Stimulated activated naive CD8-positive, alpha-beta T cell treated with anti-CD3 and anti-CD28 coated beads, Interleukin-15, Interleukin-2, amounts not matched to agents 100 ng/mL and 50 ng/mL, for 24 hours (primary cell): ENCODE data around the gene ERC2.

Experiments
- H3K27ac Mint-ChIP-seq: one replicate; pipeline ENCODE4 v1.8.0; 2021; ENCODE audit warnings: mild to moderate bottlenecking, mixed read lengths
- H3K27me3 Mint-ChIP-seq: one replicate; pipeline ENCODE4 v1.8.0; 2021; ENCODE audit warnings: mixed read lengths
- H3K36me3 Mint-ChIP-seq: one replicate; pipeline ENCODE4 v1.8.0; 2021; ENCODE audit warnings: low read depth, mixed read lengths
- H3K4me1 Mint-ChIP-seq: one replicate; pipeline ENCODE4 v1.8.0; 2021; ENCODE audit warnings: low read depth, mixed read lengths
- H3K4me3 Mint-ChIP-seq: one replicate; pipeline ENCODE4 v1.8.0; 2021; ENCODE audit warnings: mild to moderate bottlenecking, mixed read lengths
- H3K9me3 Mint-ChIP-seq: one replicate; pipeline ENCODE4 v1.8.0; 2021; ENCODE audit warnings: mixed read lengths

The ERC2 gene

GRCh38 chr3:55676643-55677042 lies 791.6 kb downstream of the ERC2 start:
- H3K27me3 Mint-ChIP-seq: no peaks in the 10 kb centered on the region
- H3K4me3 Mint-ChIP-seq: no peak overlapping the region
- no peak overlapping the region for H3K27ac Mint-ChIP-seq
- H3K9me3 Mint-ChIP-seq: no peaks in the 10 kb centered on the region
- no peaks in the 10 kb centered on the region for H3K4me1 Mint-ChIP-seq
- no peaks in the 10 kb centered on the region for H3K36me3 Mint-ChIP-seq

GRCh38 chr3:55675478-55675877 lies 792.8 kb downstream of the ERC2 start:
- Mint-ChIP-seq H3K4me3 (no peak overlapping the region), H3K27ac (no peak overlapping the region), H3K9me3 (no peaks in the 10 kb centered on the region), H3K27me3 (no peaks in the 10 kb centered on the region), H3K4me1 (no peaks in the 10 kb centered on the region), H3K36me3 (no peaks in the 10 kb centered on the region)

- no peak overlapping the region for H3K4me3 Mint-ChIP-seq
- H3K27me3 Mint-ChIP-seq: no peaks in the 10 kb centered on the region
- H3K9me3 Mint-ChIP-seq: no peaks in the 10 kb centered on the region
- no peaks in the 10 kb centered on the region for H3K4me1 Mint-ChIP-seq
- no peak overlapping the region for H3K27ac Mint-ChIP-seq
- no peaks in the 10 kb centered on the region for H3K36me3 Mint-ChIP-seq
Measured at GRCh38 chr3:55673764-55674163, 794.5 kb downstream of the ERC2 start.

- H3K4me3 Mint-ChIP-seq: no peak overlapping the region
- H3K9me3 Mint-ChIP-seq: no peaks in the 10 kb centered on the region
- H3K4me1 Mint-ChIP-seq: peaks cover 7% of the 10 kb centered on the region
- no peak overlapping the region for H3K27ac Mint-ChIP-seq
- H3K27me3 Mint-ChIP-seq: no peaks in the 10 kb centered on the region
- no peaks in the 10 kb centered on the region for H3K36me3 Mint-ChIP-seq
Measured at GRCh38 chr3:55669133-55669532, 799.1 kb downstream of the ERC2 start.

GRCh38 chr3:55668359-55668758 lies 799.9 kb downstream of the ERC2 start:
- H3K36me3 Mint-ChIP-seq: no peaks in the 10 kb centered on the region
- no peaks in the 10 kb centered on the region for H3K9me3 Mint-ChIP-seq
- H3K27me3 Mint-ChIP-seq: no peaks in the 10 kb centered on the region
- peaks cover 12% of the 10 kb centered on the region for H3K4me1 Mint-ChIP-seq
- no peak overlapping the region for H3K4me3 Mint-ChIP-seq
- H3K27ac Mint-ChIP-seq: no peak overlapping the region

- H3K4me3 Mint-ChIP-seq: no peak overlapping the region
- H3K27me3 Mint-ChIP-seq: peaks cover 3% of the 10 kb centered on the region
- H3K36me3 Mint-ChIP-seq: no peaks in the 10 kb centered on the region
- peaks cover 12% of the 10 kb centered on the region for H3K4me1 Mint-ChIP-seq
- no peak overlapping the region for H3K27ac Mint-ChIP-seq
- H3K9me3 Mint-ChIP-seq: no peaks in the 10 kb centered on the region
Measured at GRCh38 chr3:55664387-55664786, 803.9 kb downstream of the ERC2 start.

GRCh38 chr3:55662683-55663082 lies 805.6 kb downstream of the ERC2 start:
- Mint-ChIP-seq H3K27ac (no peak overlapping the region), H3K36me3 (no peaks in the 10 kb centered on the region), H3K4me1 (peaks cover 12% of the 10 kb centered on the region), H3K4me3 (no peak overlapping the region), H3K9me3 (no peaks in the 10 kb centered on the region), H3K27me3 (peaks cover 3% of the 10 kb centered on the region)

GRCh38 chr3:55661571-55661970 lies 806.7 kb downstream of the ERC2 start:
- Mint-ChIP-seq H3K4me1 (peaks cover 12% of the 10 kb centered on the region), H3K9me3 (no peaks in the 10 kb centered on the region), H3K27ac (no peak overlapping the region), H3K36me3 (no peaks in the 10 kb centered on the region), H3K27me3 (peaks cover 3% of the 10 kb centered on the region), H3K4me3 (no peak overlapping the region)

GRCh38 chr3:55661141-55661540 lies 807.1 kb downstream of the ERC2 start:
- Mint-ChIP-seq H3K9me3 (no peaks in the 10 kb centered on the region), H3K4me3 (no peak overlapping the region), H3K27me3 (peaks cover 3% of the 10 kb centered on the region), H3K36me3 (no peaks in the 10 kb centered on the region), H3K4me1 (peaks cover 12% of the 10 kb centered on the region), H3K27ac (no peak overlapping the region)

GRCh38 chr3:55660642-55661041 lies 807.6 kb downstream of the ERC2 start:
- Mint-ChIP-seq H3K27me3 (peaks cover 3% of the 10 kb centered on the region), H3K27ac (no peak overlapping the region), H3K4me3 (no peak overlapping the region)

GRCh38 chr3:55659701-55660100 lies 808.6 kb downstream of the ERC2 start:
- no peak overlapping the region for H3K27ac Mint-ChIP-seq
- H3K4me1 Mint-ChIP-seq: peaks cover 10% of the 10 kb centered on the region
- H3K4me3 Mint-ChIP-seq: no peak overlapping the region
- H3K9me3 Mint-ChIP-seq: no peaks in the 10 kb centered on the region
- H3K27me3 Mint-ChIP-seq: peaks cover 3% of the 10 kb centered on the region
- H3K36me3 Mint-ChIP-seq: no peaks in the 10 kb centered on the region

More at GRCh38 chr3:55660642-55661041, 807.6 kb downstream of the ERC2 start:
- Mint-ChIP-seq H3K9me3 (no peaks in the 10 kb centered on the region), H3K36me3 (no peaks in the 10 kb centered on the region), H3K4me1 (peaks cover 12% of the 10 kb centered on the region)

- no peaks in the 10 kb centered on the region for H3K9me3 Mint-ChIP-seq
- no peaks in the 10 kb centered on the region for H3K36me3 Mint-ChIP-seq
- no peak overlapping the region for H3K27ac Mint-ChIP-seq
- H3K27me3 Mint-ChIP-seq: peaks cover 3% of the 10 kb centered on the region
- no peak overlapping the region for H3K4me3 Mint-ChIP-seq
- peaks cover 3% of the 10 kb centered on the region for H3K4me1 Mint-ChIP-seq
Measured at GRCh38 chr3:55658690-55659562, 809.3 kb downstream of the ERC2 start.

- H3K27ac Mint-ChIP-seq: no peak overlapping the region
- H3K27me3 Mint-ChIP-seq: peaks cover 3% of the 10 kb centered on the region
- no peaks in the 10 kb centered on the region for H3K9me3 Mint-ChIP-seq
Measured at GRCh38 chr3:55658270-55658669, 810.0 kb downstream of the ERC2 start.

GRCh38 chr3:55655544-55655943 lies 812.7 kb downstream of the ERC2 start:
- Mint-ChIP-seq H3K27me3 (no peaks in the 10 kb centered on the region), H3K36me3 (no peaks in the 10 kb centered on the region), H3K4me1 (no peaks in the 10 kb centered on the region), H3K9me3 (no peaks in the 10 kb centered on the region), H3K4me3 (no peak overlapping the region), H3K27ac (no peak overlapping the region)

More at GRCh38 chr3:55658270-55658669, 810.0 kb downstream of the ERC2 start:
- H3K36me3 Mint-ChIP-seq: no peaks in the 10 kb centered on the region
- H3K4me1 Mint-ChIP-seq: no peaks in the 10 kb centered on the region
- no peak overlapping the region for H3K4me3 Mint-ChIP-seq

GRCh38 chr3:55654123-55654760 lies 814.0 kb downstream of the ERC2 start:
- no peak overlapping the region for H3K4me3 Mint-ChIP-seq
- H3K4me1 Mint-ChIP-seq: no peaks in the 10 kb centered on the region
- no peaks in the 10 kb centered on the region for H3K27me3 Mint-ChIP-seq
- no peaks in the 10 kb centered on the region for H3K36me3 Mint-ChIP-seq
- H3K9me3 Mint-ChIP-seq: no peaks in the 10 kb centered on the region
- H3K27ac Mint-ChIP-seq: no peak overlapping the region
